Pancreas (tissue), 10 donors: Measurements from ENCODE around the gene CAMK4. TPM values are rescaled to one million over a fixed set of nuclear protein-coding genes. Genes with fewer than 3 reads are reported as not detected.

Experiments
- ATAC-seq, 4 donors: fragments of 200-7000 bp; cut with Tn5 transposase; one replicate each; pipeline versions ENCODE4 v1.8.0 to v1.9.1; 2020; ENCODE audit warnings: mild to moderate bottlenecking in 4 of 4, moderate library complexity in 4 of 4
- DNase-seq, 6 donors: peaks; one replicate each; pipeline ENCODE4 v3.0.0-alpha.2; 2020
- FAIRE-seq: peaks from 2 replicates; lab custom pipeline; 2012; peaks lifted over from hg19 to GRCh38; lab: Jason Lieb, UNC
- H3K27ac ChIP-seq, 4 donors: fragments of 200-600 bp; sonication (generic); 1 replicate in 3 of 4; 2 replicates in 1 of 4; pipeline versions ENCODE4 v1.5.0 to v1.8.0; 2020
- H3K27me3 ChIP-seq, 4 donors: fragments of 200-600 bp; one replicate each; pipeline ENCODE4 v1.8.0; 2021
- H3K36me3 ChIP-seq, 3 donors: fragments of 200-600 bp; sonication (generic) in 1 of 3; one replicate each; pipeline versions ENCODE4 v1.5.0 to v1.8.0; 2020 to 2021
- H3K4me1 ChIP-seq, 3 donors: fragments of 200-600 bp; one replicate each; pipeline ENCODE4 v1.8.0; 2021
- H3K4me3 ChIP-seq, 4 donors: fragments of 200-600 bp; sonication (generic) in 2 of 4; one replicate each; pipeline versions ENCODE4 v1.5.0 to v1.8.0; 2020 to 2021
- H3K9me3 ChIP-seq, 4 donors: fragments of 200-600 bp; one replicate each; pipeline ENCODE4 v1.8.0; 2021
- WGBS, 2 donors: extraction: QIAGEN DNeasy Blood & Tissue Kit; methylation state at CpG; one replicate each; pipeline ENCODE4 v1.1.7; 2013; 5-methylcytosine and 5-hydroxymethylcytosine counted together
- intact Hi-C, 3 donors: fragments of 100-400 bp; cut with DNase I; formaldehyde crosslinking; loops; one replicate each; pipeline versions ENCODE4 v1.11.1 to v1.14.2; 2022
- polyA plus RNA-seq, 2 donors: library from polyadenylated mRNA; stranded (reverse); fragments of 200-250 nt; gene quantifications; one replicate each; pipeline ENCODE4 v1.2.3, GENCODE V29; 2013
- total RNA-seq, 6 donors: library from RNA; stranded (reverse); fragmentation: NEBNext Ultra II Directional in 4 of 6; extraction: Animal tissue kit (Norgen Biotek cat#: 25700) in 4 of 6; gene quantifications; one replicate each; pipeline versions ENCODE4 v1.2.1 to v1.2.4, GENCODE V29; 2021 to 2023
- TF ChIP-seq, protein P1 (sequence below), 4 donors: fragments of 200-600 bp; sonication (generic) in 3 of 4; IDR thresholded peaks; one replicate each; pipeline versions ENCODE4 v1.5.0 to v1.8.0; 2021; ENCODE audit warnings: antibody characterized with exemption in 4 of 4
- donor health status: healthy with polysubstance abuse.
- donor health status: DM: no; HTN: no; CAD: no; lungs with moderate emphysema.
- donor health status: DM: no; HTN: no; CAD: no.
- donor health status: control.
- donor health status: control.
- donor health status: Bipolar disorder and iron deficiency.
- donor health status: DM: yes; HTN: yes; CAD: no.
- donor health status: DM: no; HTN: no; CAD: no.
- donor health status: DM: no; HTN: no; CAD: no.
- donor health status: DM: yes; HTN: yes; CAD: no.

CAMK4 gene
- total and polyA plus RNA-seq, 8 donors = 0.04 to 1.3 (median 0.34) TPM

GRCh38 chr5:111384220-111384619 lies 160.0 kb downstream of the CAMK4 start:
- ATAC-seq (no peak), FAIRE-seq (no peak), DNase-seq (no peak)
- H3K4me1 ChIP-seq = no peaks in the 10 kb centered on the region
- WGBS, 2 donors = 4 to 9% methylated on average over 3 of the region's 3 CpGs
- intact Hi-C loops = no loop called here
- H3K9me3 ChIP-seq = no peaks in the 10 kb centered on the region
- no peak overlapping the region for H3K27ac ChIP-seq
- TF ChIP-seq, protein P1, sequence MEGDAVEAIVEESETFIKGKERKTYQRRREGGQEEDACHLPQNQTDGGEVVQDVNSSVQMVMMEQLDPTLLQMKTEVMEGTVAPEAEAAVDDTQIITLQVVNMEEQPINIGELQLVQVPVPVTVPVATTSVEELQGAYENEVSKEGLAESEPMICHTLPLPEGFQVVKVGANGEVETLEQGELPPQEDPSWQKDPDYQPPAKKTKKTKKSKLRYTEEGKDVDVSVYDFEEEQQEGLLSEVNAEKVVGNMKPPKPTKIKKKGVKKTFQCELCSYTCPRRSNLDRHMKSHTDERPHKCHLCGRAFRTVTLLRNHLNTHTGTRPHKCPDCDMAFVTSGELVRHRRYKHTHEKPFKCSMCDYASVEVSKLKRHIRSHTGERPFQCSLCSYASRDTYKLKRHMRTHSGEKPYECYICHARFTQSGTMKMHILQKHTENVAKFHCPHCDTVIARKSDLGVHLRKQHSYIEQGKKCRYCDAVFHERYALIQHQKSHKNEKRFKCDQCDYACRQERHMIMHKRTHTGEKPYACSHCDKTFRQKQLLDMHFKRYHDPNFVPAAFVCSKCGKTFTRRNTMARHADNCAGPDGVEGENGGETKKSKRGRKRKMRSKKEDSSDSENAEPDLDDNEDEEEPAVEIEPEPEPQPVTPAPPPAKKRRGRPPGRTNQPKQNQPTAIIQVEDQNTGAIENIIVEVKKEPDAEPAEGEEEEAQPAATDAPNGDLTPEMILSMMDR (IDR thresholded peaks at IDR 0.05) = no peak
- H3K4me3 ChIP-seq = no peak overlapping the region
- H3K27me3 ChIP-seq = no peaks in the 10 kb centered on the region
- no peaks in the 10 kb centered on the region for H3K36me3 ChIP-seq

GRCh38 chr5:111385051-111385450 lies 160.9 kb downstream of the CAMK4 start:
- H3K9me3 ChIP-seq = no peaks in the 10 kb centered on the region
- intact Hi-C loops = no loop called here
- H3K4me1 ChIP-seq = no peaks in the 10 kb centered on the region
- no peak overlapping the region for H3K4me3 ChIP-seq
- FAIRE-seq (no peak), ATAC-seq (no peak), DNase-seq (no peak)
- no peak overlapping the region for H3K27ac ChIP-seq
- no peaks in the 10 kb centered on the region for H3K27me3 ChIP-seq
- TF ChIP-seq, protein P1 (IDR thresholded peaks at IDR 0.05) = no peak
- no peaks in the 10 kb centered on the region for H3K36me3 ChIP-seq

- no peak overlapping the region for H3K4me3 ChIP-seq
- no peaks in the 10 kb centered on the region for H3K9me3 ChIP-seq
- no peak overlapping the region for H3K27ac ChIP-seq
- WGBS, 2 donors = 77 to 84% methylated on average over 7 of the region's 7 CpGs
- TF ChIP-seq, protein P1 (IDR thresholded peaks at IDR 0.05) = no peak
- H3K36me3 ChIP-seq = no peaks in the 10 kb centered on the region
- no peak for FAIRE-seq
- DNase-seq = no peak
- no peaks in the 10 kb centered on the region for H3K4me1 ChIP-seq
- intact Hi-C loops = no loop called here
- H3K27me3 ChIP-seq = no peaks in the 10 kb centered on the region
- no peak for ATAC-seq
Observed at GRCh38 chr5:111385970-111386831, 162.0 kb downstream of the CAMK4 start.

DNA sequence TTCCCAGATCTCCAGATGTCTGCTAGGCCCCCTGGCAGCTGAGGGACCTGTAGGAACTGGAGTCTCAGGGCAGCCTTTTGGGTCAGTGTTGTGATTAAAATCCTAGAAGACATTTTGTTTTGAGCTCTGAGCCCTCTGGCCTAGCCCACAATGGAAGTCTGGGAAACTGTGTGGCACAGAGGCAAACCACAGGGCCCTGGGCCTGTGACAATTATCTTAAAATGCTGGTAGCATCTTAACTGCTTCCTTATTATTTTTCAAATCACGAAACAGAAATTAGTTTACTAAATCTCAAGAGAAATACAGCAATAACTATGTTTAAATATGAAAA lies 162.6 kb downstream of the CAMK4 start:
- DNase-seq = no peak
- Histone ChIP-seq H3K9me3 (no peaks in the 10 kb centered on the region), H3K4me3 (no peak overlapping the region), H3K4me1 (no peaks in the 10 kb centered on the region), H3K27ac (no peak overlapping the region), H3K36me3 (no peaks in the 10 kb centered on the region), H3K27me3 (no peaks in the 10 kb centered on the region)
- 50 to 68% methylated on average over 1 of the region's 1 CpG for WGBS, 2 donors
- FAIRE-seq = no peak
- TF ChIP-seq, protein P1 (IDR thresholded peaks at IDR 0.05) = no peak
- ATAC-seq = no peak
- intact Hi-C loops = no loop called here

- no peaks in the 10 kb centered on the region for H3K36me3 ChIP-seq
- FAIRE-seq = no peak
- ATAC-seq = no peak
- H3K4me1 ChIP-seq = no peaks in the 10 kb centered on the region
- intact Hi-C loops = no loop called here
- H3K4me3 ChIP-seq = no peak overlapping the region
- no peaks in the 10 kb centered on the region for H3K27me3 ChIP-seq
- H3K9me3 ChIP-seq = no peaks in the 10 kb centered on the region
- TF ChIP-seq, protein P1 (IDR thresholded peaks at IDR 0.05) = no peak
- no peak overlapping the region for H3K27ac ChIP-seq
- no peak for DNase-seq
- WGBS, 2 donors = 0% methylated on average over 1 of the region's 1 CpG
Observed at GRCh38 chr5:111387361-111387760, 163.2 kb downstream of the CAMK4 start.
